SK-N-SH treated with all-trans-retinoic acid at 6 μM for 48 hours (cell line): Measurements from ENCODE around the gene NXPE1.

ENCODE experiments used
- ARNTL ChIP-seq: fragments of 450-650 bp; formaldehyde crosslinking; IDR thresholded peaks from 2 replicates; pipeline ENCODE4 v1.5.0; 2020; ENCODE audit warnings: low read depth, mild to moderate bottlenecking, moderate library complexity, borderline replicate concordance
- CREB5 ChIP-seq: fragments of 250-450 bp; sonication (Bioruptor Pico); IDR thresholded peaks from 2 replicates; pipeline ENCODE4 v1.5.1; 2020; ENCODE audit warnings: low read depth, mild to moderate bottlenecking, moderate library complexity
- OSR1 ChIP-seq: fragments of 250-450 bp; sonication (Bioruptor Pico); IDR thresholded peaks from 2 replicates; pipeline ENCODE4 v1.8.0; 2022; ENCODE audit warnings: moderate library complexity, mild to moderate bottlenecking, inconsistent platforms
- PATZ1 ChIP-seq: fragments of 250-450 bp; sonication (Bioruptor Pico); IDR thresholded peaks from 2 replicates; pipeline ENCODE4 v1.8.0; 2020; ENCODE audit warnings: mild to moderate bottlenecking, moderate library complexity, borderline replicate concordance
- RARB ChIP-seq: fragments of 250-450 bp; sonication (Bioruptor Pico); IDR thresholded peaks from 2 replicates; pipeline ENCODE4 v1.8.0; 2021; ENCODE audit warnings: mild to moderate bottlenecking, moderate library complexity
- TCF4 ChIP-seq: fragments of 250-450 bp; sonication (Bioruptor Pico); IDR thresholded peaks from 2 replicates; pipeline ENCODE4 v1.8.0; 2021; ENCODE audit warnings: mild to moderate bottlenecking, moderate library complexity, borderline replicate concordance
- ZNF8 ChIP-seq: fragments of 450-650 bp; formaldehyde crosslinking; IDR thresholded peaks from 2 replicates; pipeline ENCODE4 v1.5.0; 2020; ENCODE audit warnings: mild to moderate bottlenecking, moderate library complexity

GRCh38 chr11:114587398-114587953 lies 27.8 kb upstream of the NXPE1 start:
- no peak for TF ChIP-seq PATZ1
- no peak for TF ChIP-seq ZNF8 (CRISPR knock-in tag)
- no peak for TF ChIP-seq OSR1 (CRISPR knock-in tag)
- no peak for TF ChIP-seq CREB5 (CRISPR knock-in tag)
- no peak for TF ChIP-seq RARB (CRISPR knock-in tag)
- no peak for TF ChIP-seq TCF4 (CRISPR knock-in tag)
- no peak for TF ChIP-seq ARNTL (CRISPR knock-in tag)
